HFFc6 (cell line): Measurements from ENCODE around the gene FAM83D. TPM values are rescaled to one million over a fixed set of nuclear protein-coding genes. Genes with fewer than 3 reads are reported as not detected.
"Not testable (repeated sequence)": the region's sequence is repeated elsewhere in the genome, so short reads cannot be mapped to it uniquely, and the experiment has no call there.

ENCODE experiments used
- DNase-seq: peaks from one replicate; pipeline ENCODE4 v3.0.0-alpha.2; 2018
- H3K27ac Mint-ChIP-seq: 2 replicates; pipeline ENCODE4 v1.8.0; 2020; ENCODE audit warnings: mild to moderate bottlenecking, mixed read lengths
- H3K27me3 Mint-ChIP-seq: 2 replicates; pipeline ENCODE4 v1.8.0; 2021; ENCODE audit warnings: mild to moderate bottlenecking, moderate library complexity, mixed read lengths; ENCODE audit not compliant: insufficient read depth
- H3K36me3 Mint-ChIP-seq: 2 replicates; pipeline ENCODE4 v1.8.0; 2021; ENCODE audit warnings: low read depth, mixed read lengths
- H3K4me1 Mint-ChIP-seq: 2 replicates; pipeline ENCODE4 v1.8.0; 2020; ENCODE audit warnings: low read depth, mixed read lengths
- H3K4me3 Mint-ChIP-seq: 2 replicates; pipeline ENCODE4 v1.8.0; 2020; ENCODE audit warnings: mild to moderate bottlenecking, moderate library complexity, mixed read lengths
- H3K9me3 Mint-ChIP-seq: 2 replicates; pipeline ENCODE4 v1.8.0; 2020; ENCODE audit warnings: mild to moderate bottlenecking, mixed read lengths
- CTCF ChIP-seq: fragments of 200-600 bp; sonication (generic); IDR thresholded peaks from 2 replicates; pipeline ENCODE4 v1.5.0; 2021; ENCODE audit warnings: antibody characterized with exemption, mild to moderate bottlenecking
- total RNA-seq, 6 experiments: library from RNA; stranded (reverse); fragmentation: NEBNext Ultra II Directional; extraction: Animal tissue kit (Norgen Biotek cat#: 25700); gene quantifications; 2 replicates in 1 of 6; 3 replicates in 5 of 6; pipeline ENCODE4 v1.2.3, GENCODE V29; 2021

FAM83D gene
- total RNA-seq, 6 experiments from 2014 or later = 14.2 to 31.5 (median 29.2) TPM

GRCh38 chr20:38995536-38996044 is 69.4 kb downstream of the FAM83D start:
- no peaks in the 10 kb centered on the region for H3K9me3 Mint-ChIP-seq
- no peak overlapping the region for H3K4me3 Mint-ChIP-seq
- H3K27ac Mint-ChIP-seq = no peak overlapping the region
- peaks cover 37% of the 10 kb centered on the region for H3K36me3 Mint-ChIP-seq
- peaks cover 10% of the 10 kb centered on the region for H3K4me1 Mint-ChIP-seq
- TF ChIP-seq CTCF = no peak
- no peak for DNase-seq
- peaks cover 2% of the 10 kb centered on the region; the same call in 1 of the 2 replicates for H3K27me3 Mint-ChIP-seq

- H3K9me3 Mint-ChIP-seq, H3K27me3 Mint-ChIP-seq, H3K4me3 Mint-ChIP-seq, DNase-seq, H3K4me1 Mint-ChIP-seq, H3K27ac Mint-ChIP-seq: not testable (repeated sequence)
- peaks cover 40% of the 10 kb centered on the region for H3K36me3 Mint-ChIP-seq
Observed at GRCh38 chr20:38996866-38997265, 70.6 kb downstream of the FAM83D start.

GRCh38 chr20:38997622-38998021 is 71.4 kb downstream of the FAM83D start:
- no peak overlapping the region for H3K4me3 Mint-ChIP-seq
- H3K9me3 Mint-ChIP-seq = no peaks in the 10 kb centered on the region
- peaks cover 42% of the 10 kb centered on the region for H3K36me3 Mint-ChIP-seq
- peaks cover 2% of the 10 kb centered on the region; the same call in 1 of the 2 replicates for H3K27me3 Mint-ChIP-seq
- TF ChIP-seq CTCF = no peak
- no peak for DNase-seq
- H3K27ac Mint-ChIP-seq = no peak overlapping the region
- H3K4me1 Mint-ChIP-seq = peaks cover 5% of the 10 kb centered on the region

GRCh38 chr20:38999217-38999616 is 73.0 kb downstream of the FAM83D start:
- H3K27ac Mint-ChIP-seq = no peak overlapping the region
- no peaks in the 10 kb centered on the region for H3K9me3 Mint-ChIP-seq
- no peaks in the 10 kb centered on the region for H3K4me1 Mint-ChIP-seq
- H3K4me3 Mint-ChIP-seq = no peak overlapping the region
- TF ChIP-seq CTCF = no peak
- peaks cover 2% of the 10 kb centered on the region; the same call in 1 of the 2 replicates for H3K27me3 Mint-ChIP-seq
- DNase-seq = no peak
- peaks cover 49% of the 10 kb centered on the region for H3K36me3 Mint-ChIP-seq

- Mint-ChIP-seq H3K4me1 (no peaks in the 10 kb centered on the region), H3K4me3 (no peak overlapping the region), H3K9me3 (no peaks in the 10 kb centered on the region), H3K36me3 (peaks cover 44% of the 10 kb centered on the region), H3K27ac (no peak overlapping the region), H3K27me3 (peaks cover 2% of the 10 kb centered on the region; the same call in 1 of the 2 replicates)
- no peak for DNase-seq
- TF ChIP-seq CTCF = no peak
Observed at GRCh38 chr20:38999965-39000910, 74.0 kb downstream of the FAM83D start.

Other genes starting within 250 kb of the FAM83D start
- gene SLC32A1, start 201.9 kb upstream of the FAM83D start, total RNA-seq = not detected
- gene ACTR5, start 178.0 kb upstream of the FAM83D start, total RNA-seq = 1 to 10 TPM; 3.2 to 4.3 (median 3.8) TPM
- gene PPP1R16B, start 120.7 kb upstream of the FAM83D start, total RNA-seq = not detected
- 1 to 10 TPM; 5.7 to 7.6 (median 6.8) TPM for gene DHX35, start 35.9 kb downstream of the FAM83D start, total RNA-seq